ENCODE measurements around the gene INHBC.

DNA sequence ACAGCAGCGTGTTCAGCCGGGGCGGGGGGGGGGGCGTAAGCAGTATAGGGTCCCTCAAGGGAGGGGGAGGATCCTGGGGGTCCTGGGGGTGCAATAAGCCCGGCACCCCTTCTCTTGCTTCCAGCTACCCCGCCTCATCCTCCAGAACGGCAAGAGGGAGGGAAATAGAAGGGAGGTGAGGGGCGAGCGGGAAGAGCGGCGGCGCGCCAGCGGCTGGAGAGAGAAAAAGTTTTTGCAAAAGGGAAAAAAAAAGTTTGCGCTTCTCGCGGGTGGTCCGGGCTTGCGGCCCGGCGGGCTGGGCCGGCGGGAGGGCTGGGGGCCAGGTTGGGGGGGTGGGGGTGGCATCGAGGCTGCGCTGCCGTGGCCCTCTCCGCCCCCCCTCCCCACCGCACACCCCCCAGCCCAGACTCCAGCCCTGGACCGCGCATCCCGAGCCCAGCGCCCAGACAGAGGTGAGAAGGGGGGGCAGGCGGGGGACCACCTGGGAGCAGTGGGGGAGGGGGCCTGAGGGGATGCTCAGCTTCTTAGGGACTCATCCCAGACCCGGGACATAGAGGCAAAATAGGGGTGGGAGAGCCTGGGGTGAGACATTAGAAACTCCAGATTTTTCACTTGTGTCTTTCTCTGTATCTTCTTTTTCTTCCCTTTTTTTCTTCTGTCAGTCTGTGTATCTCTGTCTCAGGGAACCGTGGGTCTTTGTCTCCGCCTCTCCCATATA is 25.3 kb downstream of the INHBC start, which contains the start of gene GLI1:
- TF ChIP-seq, protein P1, sequence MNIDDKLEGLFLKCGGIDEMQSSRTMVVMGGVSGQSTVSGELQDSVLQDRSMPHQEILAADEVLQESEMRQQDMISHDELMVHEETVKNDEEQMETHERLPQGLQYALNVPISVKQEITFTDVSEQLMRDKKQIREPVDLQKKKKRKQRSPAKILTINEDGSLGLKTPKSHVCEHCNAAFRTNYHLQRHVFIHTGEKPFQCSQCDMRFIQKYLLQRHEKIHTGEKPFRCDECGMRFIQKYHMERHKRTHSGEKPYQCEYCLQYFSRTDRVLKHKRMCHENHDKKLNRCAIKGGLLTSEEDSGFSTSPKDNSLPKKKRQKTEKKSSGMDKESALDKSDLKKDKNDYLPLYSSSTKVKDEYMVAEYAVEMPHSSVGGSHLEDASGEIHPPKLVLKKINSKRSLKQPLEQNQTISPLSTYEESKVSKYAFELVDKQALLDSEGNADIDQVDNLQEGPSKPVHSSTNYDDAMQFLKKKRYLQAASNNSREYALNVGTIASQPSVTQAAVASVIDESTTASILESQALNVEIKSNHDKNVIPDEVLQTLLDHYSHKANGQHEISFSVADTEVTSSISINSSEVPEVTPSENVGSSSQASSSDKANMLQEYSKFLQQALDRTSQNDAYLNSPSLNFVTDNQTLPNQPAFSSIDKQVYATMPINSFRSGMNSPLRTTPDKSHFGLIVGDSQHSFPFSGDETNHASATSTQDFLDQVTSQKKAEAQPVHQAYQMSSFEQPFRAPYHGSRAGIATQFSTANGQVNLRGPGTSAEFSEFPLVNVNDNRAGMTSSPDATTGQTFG (tag by site-specific recombination; IDR thresholded peaks at IDR 0.05; ENCODE audit: borderline replicate concordance) = no peak
- no peak for TF ChIP-seq ZNF10 (tag by site-specific recombination; IDR thresholded peaks at IDR 0.05)
- TF ChIP-seq, protein P2, sequence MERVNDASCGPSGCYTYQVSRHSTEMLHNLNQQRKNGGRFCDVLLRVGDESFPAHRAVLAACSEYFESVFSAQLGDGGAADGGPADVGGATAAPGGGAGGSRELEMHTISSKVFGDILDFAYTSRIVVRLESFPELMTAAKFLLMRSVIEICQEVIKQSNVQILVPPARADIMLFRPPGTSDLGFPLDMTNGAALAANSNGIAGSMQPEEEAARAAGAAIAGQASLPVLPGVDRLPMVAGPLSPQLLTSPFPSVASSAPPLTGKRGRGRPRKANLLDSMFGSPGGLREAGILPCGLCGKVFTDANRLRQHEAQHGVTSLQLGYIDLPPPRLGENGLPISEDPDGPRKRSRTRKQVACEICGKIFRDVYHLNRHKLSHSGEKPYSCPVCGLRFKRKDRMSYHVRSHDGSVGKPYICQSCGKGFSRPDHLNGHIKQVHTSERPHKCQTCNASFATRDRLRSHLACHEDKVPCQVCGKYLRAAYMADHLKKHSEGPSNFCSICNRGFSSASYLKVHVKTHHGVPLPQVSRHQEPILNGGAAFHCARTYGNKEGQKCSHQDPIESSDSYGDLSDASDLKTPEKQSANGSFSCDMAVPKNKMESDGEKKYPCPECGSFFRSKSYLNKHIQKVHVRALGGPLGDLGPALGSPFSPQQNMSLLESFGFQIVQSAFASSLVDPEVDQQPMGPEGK (tag by site-specific recombination; IDR thresholded peaks at IDR 0.05) = peak; percentile 96
- TF ChIP-seq, protein P3, sequence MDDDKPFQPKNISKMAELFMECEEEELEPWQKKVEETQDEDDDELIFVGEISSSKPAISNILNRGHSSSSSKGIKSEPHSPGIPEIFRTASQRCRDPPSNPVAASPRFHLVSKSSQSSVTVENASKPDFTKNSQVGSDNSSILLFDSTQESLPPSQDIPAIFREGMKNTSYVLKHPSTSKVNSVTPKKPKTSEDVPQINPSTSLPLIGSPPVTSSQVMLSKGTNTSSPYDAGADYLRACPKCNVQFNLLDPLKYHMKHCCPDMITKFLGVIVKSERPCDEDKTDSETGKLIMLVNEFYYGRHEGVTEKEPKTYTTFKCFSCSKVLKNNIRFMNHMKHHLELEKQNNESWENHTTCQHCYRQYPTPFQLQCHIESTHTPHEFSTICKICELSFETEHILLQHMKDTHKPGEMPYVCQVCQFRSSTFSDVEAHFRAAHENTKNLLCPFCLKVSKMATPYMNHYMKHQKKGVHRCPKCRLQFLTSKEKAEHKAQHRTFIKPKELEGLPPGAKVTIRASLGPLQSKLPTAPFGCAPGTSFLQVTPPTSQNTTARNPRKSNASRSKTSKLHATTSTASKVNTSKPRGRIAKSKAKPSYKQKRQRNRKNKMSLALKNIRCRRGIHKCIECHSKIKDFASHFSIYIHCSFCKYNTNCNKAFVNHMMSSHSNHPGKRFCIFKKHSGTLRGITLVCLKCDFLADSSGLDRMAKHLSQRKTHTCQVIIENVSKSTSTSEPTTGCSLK (tag by site-specific recombination; IDR thresholded peaks at IDR 0.05) = no peak
- peak; percentile 76 for TF ChIP-seq SP2 (tag by site-specific recombination; IDR thresholded peaks at IDR 0.05)
- TF ChIP-seq, protein P4, sequence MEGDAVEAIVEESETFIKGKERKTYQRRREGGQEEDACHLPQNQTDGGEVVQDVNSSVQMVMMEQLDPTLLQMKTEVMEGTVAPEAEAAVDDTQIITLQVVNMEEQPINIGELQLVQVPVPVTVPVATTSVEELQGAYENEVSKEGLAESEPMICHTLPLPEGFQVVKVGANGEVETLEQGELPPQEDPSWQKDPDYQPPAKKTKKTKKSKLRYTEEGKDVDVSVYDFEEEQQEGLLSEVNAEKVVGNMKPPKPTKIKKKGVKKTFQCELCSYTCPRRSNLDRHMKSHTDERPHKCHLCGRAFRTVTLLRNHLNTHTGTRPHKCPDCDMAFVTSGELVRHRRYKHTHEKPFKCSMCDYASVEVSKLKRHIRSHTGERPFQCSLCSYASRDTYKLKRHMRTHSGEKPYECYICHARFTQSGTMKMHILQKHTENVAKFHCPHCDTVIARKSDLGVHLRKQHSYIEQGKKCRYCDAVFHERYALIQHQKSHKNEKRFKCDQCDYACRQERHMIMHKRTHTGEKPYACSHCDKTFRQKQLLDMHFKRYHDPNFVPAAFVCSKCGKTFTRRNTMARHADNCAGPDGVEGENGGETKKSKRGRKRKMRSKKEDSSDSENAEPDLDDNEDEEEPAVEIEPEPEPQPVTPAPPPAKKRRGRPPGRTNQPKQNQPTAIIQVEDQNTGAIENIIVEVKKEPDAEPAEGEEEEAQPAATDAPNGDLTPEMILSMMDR (tag by site-specific recombination; IDR thresholded peaks at IDR 0.05) = no peak
- TF ChIP-seq ZNF777 (tag by site-specific recombination; IDR thresholded peaks at IDR 0.05; ENCODE audit: borderline replicate concordance) = no peak
- TF ChIP-seq, protein P5, sequence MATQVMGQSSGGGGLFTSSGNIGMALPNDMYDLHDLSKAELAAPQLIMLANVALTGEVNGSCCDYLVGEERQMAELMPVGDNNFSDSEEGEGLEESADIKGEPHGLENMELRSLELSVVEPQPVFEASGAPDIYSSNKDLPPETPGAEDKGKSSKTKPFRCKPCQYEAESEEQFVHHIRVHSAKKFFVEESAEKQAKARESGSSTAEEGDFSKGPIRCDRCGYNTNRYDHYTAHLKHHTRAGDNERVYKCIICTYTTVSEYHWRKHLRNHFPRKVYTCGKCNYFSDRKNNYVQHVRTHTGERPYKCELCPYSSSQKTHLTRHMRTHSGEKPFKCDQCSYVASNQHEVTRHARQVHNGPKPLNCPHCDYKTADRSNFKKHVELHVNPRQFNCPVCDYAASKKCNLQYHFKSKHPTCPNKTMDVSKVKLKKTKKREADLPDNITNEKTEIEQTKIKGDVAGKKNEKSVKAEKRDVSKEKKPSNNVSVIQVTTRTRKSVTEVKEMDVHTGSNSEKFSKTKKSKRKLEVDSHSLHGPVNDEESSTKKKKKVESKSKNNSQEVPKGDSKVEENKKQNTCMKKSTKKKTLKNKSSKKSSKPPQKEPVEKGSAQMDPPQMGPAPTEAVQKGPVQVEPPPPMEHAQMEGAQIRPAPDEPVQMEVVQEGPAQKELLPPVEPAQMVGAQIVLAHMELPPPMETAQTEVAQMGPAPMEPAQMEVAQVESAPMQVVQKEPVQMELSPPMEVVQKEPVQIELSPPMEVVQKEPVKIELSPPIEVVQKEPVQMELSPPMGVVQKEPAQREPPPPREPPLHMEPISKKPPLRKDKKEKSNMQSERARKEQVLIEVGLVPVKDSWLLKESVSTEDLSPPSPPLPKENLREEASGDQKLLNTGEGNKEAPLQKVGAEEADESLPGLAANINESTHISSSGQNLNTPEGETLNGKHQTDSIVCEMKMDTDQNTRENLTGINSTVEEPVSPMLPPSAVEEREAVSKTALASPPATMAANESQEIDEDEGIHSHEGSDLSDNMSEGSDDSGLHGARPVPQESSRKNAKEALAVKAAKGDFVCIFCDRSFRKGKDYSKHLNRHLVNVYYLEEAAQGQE (tag by site-specific recombination; IDR thresholded peaks at IDR 0.05) = no peak
- TF ChIP-seq ZNF610 (tag by site-specific recombination; IDR thresholded peaks at IDR 0.05; ENCODE audit: borderline replicate concordance) = no peak
- no peak for TF ChIP-seq ZBTB1 (tag by site-specific recombination; IDR thresholded peaks at IDR 0.05)
